A549 (cell line): ENCODE results near the gene PADI4. TPM values are rescaled to one million over a fixed set of nuclear protein-coding genes. Genes with fewer than 3 reads are reported as not detected.

ENCODE experiments used
- ATAC-seq, 2 experiments: fragments of 200-7000 bp in 1 of 2; fragments of >200 bp in 1 of 2; cut with Nextera tagmentation in 1 of 2; cut with Tn5 transposase in 1 of 2; 3 replicates each; pipeline versions ENCODE4 v1.8.0 to v1.9.1; 2018 to 2020; ENCODE audit warnings: mild to moderate bottlenecking in 1 of 2, moderate library complexity in 1 of 2
- CTCF ChIA-PET: fragments of 300-600 bp; sonication (Branson Sonifier 250); formaldehyde crosslinking; extraction: SDS; loops from one replicate; lab custom pipeline; 2021; ENCODE audit warnings: antibody characterized with exemption, inconsistent platforms; lab: Yijun Ruan, JAX
- POLR2A ChIA-PET: fragments of 350-600 bp; formaldehyde crosslinking; extraction: SDS; loops from one replicate; lab custom pipeline; 2021; ENCODE audit warnings: antibody characterized with exemption, inconsistent platforms; lab: Yijun Ruan, JAX
- DNase-seq, 2 experiments: peaks; one replicate each; pipeline versions ENCODE4 v3.0.0 to v3.0.0-alpha.2; 2011 to 2016; ENCODE audit warnings: low read depth in 1 of 2, low spot score in 1 of 2
- FAIRE-seq: peaks from 2 replicates; lab custom pipeline; 2011; peaks lifted over from hg19 to GRCh38; lab: Jason Lieb, UNC
- H3K27ac ChIP-seq, 2 experiments: fragments of >200 bp; sonication (Bioruptor Twin); formaldehyde crosslinking; 3 replicates each; pipeline ENCODE4 v1.5.1; 2016 to 2017
- H3K4me1 ChIP-seq: fragments of >200 bp; sonication (Bioruptor Twin); formaldehyde crosslinking; 3 replicates; pipeline ENCODE4 v1.6.1; 2016
- H3K4me2 ChIP-seq: fragments of >200 bp; sonication (Bioruptor Twin); formaldehyde crosslinking; 3 replicates; pipeline ENCODE4 v1.6.1; 2016
- H3K4me3 ChIP-seq: fragments of >200 bp; sonication (Bioruptor Twin); formaldehyde crosslinking; 3 replicates; pipeline ENCODE4 v1.5.1; 2016
- H3K9me3 ChIP-seq: fragments of >200 bp; sonication (Bioruptor Twin); formaldehyde crosslinking; 3 replicates; pipeline ENCODE4 v1.6.1; 2016
- CBX8 ChIP-seq: fragments of 200-600 bp; sonication (generic); IDR thresholded peaks from 2 replicates; pipeline ENCODE4 v1.6.1; 2016
- CEBPB ChIP-seq, 2 experiments: fragments of >200 bp in 1 of 2; sonication (Bioruptor Twin) in 1 of 2; formaldehyde crosslinking in 1 of 2; IDR thresholded peaks; 2 replicates each; pipeline ENCODE4 v1.6.1; 2012 to 2016
- CHD4 ChIP-seq: fragments of 200-600 bp; sonication (generic); IDR thresholded peaks from 2 replicates; pipeline ENCODE4 v1.6.1; 2016; ENCODE audit warnings: antibody characterized with exemption, mild to moderate bottlenecking, borderline replicate concordance
- EHF ChIP-seq: fragments of 250-450 bp; sonication (Bioruptor Pico); IDR thresholded peaks from 2 replicates; pipeline ENCODE4 v1.5.0; 2020; ENCODE audit warnings: mild to moderate bottlenecking
- EHMT2 ChIP-seq: fragments of 200-600 bp; sonication (generic); IDR thresholded peaks from 2 replicates; pipeline ENCODE4 v1.6.1; 2016; ENCODE audit warnings: antibody characterized with exemption, low read depth, mild to moderate bottlenecking, moderate library complexity
- ELK1 ChIP-seq: fragments of 150-350 bp; IDR thresholded peaks from 2 replicates; pipeline ENCODE4 v1.6.1; 2014; ENCODE audit warnings: low read depth, mild to moderate bottlenecking, low read length
- FOSB ChIP-seq: fragments of 250-450 bp; sonication (Bioruptor Pico); IDR thresholded peaks from 2 replicates; pipeline ENCODE4 v1.5.0; 2020; ENCODE audit warnings: mild to moderate bottlenecking, moderate library complexity
- FOSL2 ChIP-seq, 2 experiments: fragments of 450-650 bp in 1 of 2; fragments of >200 bp in 1 of 2; sonication (Bioruptor Twin) in 1 of 2; formaldehyde crosslinking; IDR thresholded peaks; 2 replicates each; pipeline versions ENCODE4 v1.5.0 to v1.6.1; 2016 to 2020; ENCODE audit warnings: mild to moderate bottlenecking in 1 of 2, moderate library complexity in 1 of 2
- HMGXB4 ChIP-seq: fragments of 250-450 bp; sonication (Bioruptor Pico); IDR thresholded peaks from 2 replicates; pipeline ENCODE4 v1.5.0; 2021; ENCODE audit warnings: mild to moderate bottlenecking, moderate library complexity, borderline replicate concordance
- HOXB5 ChIP-seq: fragments of 250-450 bp; sonication (Bioruptor Pico); IDR thresholded peaks from 2 replicates; pipeline ENCODE4 v1.5.0; 2020; ENCODE audit warnings: mild to moderate bottlenecking, moderate library complexity
- KDM5A ChIP-seq: fragments of 200-600 bp; sonication (generic); IDR thresholded peaks from 2 replicates; pipeline ENCODE4 v1.6.1; 2016; ENCODE audit warnings: antibody characterized with exemption, mild to moderate bottlenecking
- MAFK ChIP-seq: fragments of 450-650 bp; IDR thresholded peaks from 2 replicates; pipeline ENCODE4 v1.6.1; 2014; ENCODE audit not compliant: partially characterized antibody
- NFE2L2 ChIP-seq: fragments of 150-350 bp; conservative IDR thresholded peaks from 2 replicates; pipeline ENCODE4 v1.6.1; 2014; ENCODE audit warnings: low read length
- WGBS: methylation state at CpG from one replicate; pipeline ENCODE4 v1.1.6; 2017; ENCODE audit errors: missing lambda C conversion rate; 5-methylcytosine and 5-hydroxymethylcytosine counted together
- polyA plus RNA-seq, 4 experiments: library from polyadenylated mRNA; depleted of rRNA in 3 of 4; stranded (reverse); fragments of >200 nt; fragmentation: RNase III in 1 of 4; extraction: RNeasy Plus Mini Kit Qiagen cat#74134 plus additional on column Dnase treatment in 1 of 4; gene quantifications; 2 replicates in 3 of 4; 3 replicates in 1 of 4; pipeline ENCODE4 v1.2.3, GENCODE V29; 2011 to 2017
- TF ChIP-seq, protein P1 (sequence below): fragments of 250-450 bp; sonication (Bioruptor Pico); IDR thresholded peaks from 2 replicates; pipeline ENCODE4 v1.5.0; 2020; ENCODE audit warnings: low read depth, mild to moderate bottlenecking, moderate library complexity
- TF ChIP-seq, protein P2 (sequence below): IDR thresholded peaks from 2 replicates; pipeline ENCODE4 v1.6.1; 2012
- TF ChIP-seq, protein P3 (sequence below): fragments of 200-600 bp; sonication (generic); IDR thresholded peaks from 2 replicates; pipeline ENCODE4 v1.6.1; 2016; ENCODE audit warnings: antibody characterized with exemption, mild to moderate bottlenecking, moderate library complexity

The PADI4 gene
- polyA plus RNA-seq, 2 of the 4 experiments (the other 2 are of a cell fraction) = not detected

- peak overlapping the region; percentile 36; the same call in 2 of the 3 replicates for H3K4me2 ChIP-seq
- no peak overlapping the region for H3K4me3 ChIP-seq
- no peaks in the 10 kb centered on the region for H3K9me3 ChIP-seq
- no peak for TF ChIP-seq HMGXB4 (CRISPR knock-in tag)
- TF ChIP-seq CEBPB (IDR thresholded peaks at IDR 0.05) = no peak
- no peak for TF ChIP-seq ELK1
- TF ChIP-seq, protein P1, sequence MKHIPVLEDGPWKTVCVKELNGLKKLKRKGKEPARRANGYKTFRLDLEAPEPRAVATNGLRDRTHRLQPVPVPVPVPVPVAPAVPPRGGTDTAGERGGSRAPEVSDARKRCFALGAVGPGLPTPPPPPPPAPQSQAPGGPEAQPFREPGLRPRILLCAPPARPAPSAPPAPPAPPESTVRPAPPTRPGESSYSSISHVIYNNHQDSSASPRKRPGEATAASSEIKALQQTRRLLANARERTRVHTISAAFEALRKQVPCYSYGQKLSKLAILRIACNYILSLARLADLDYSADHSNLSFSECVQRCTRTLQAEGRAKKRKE (CRISPR knock-in tag) = no peak
- no peak for TF ChIP-seq EHMT2
- TF ChIP-seq, protein P2, sequence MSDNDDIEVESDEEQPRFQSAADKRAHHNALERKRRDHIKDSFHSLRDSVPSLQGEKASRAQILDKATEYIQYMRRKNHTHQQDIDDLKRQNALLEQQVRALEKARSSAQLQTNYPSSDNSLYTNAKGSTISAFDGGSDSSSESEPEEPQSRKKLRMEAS = 0 out of 2 replicates have a peak, but pooled peaks have one; percentile 22
- TF ChIP-seq HOXB5 = no peak
- TF ChIP-seq EHF (CRISPR knock-in tag) = no peak
- TF ChIP-seq NFE2L2 = peak; percentile 74
- TF ChIP-seq KDM5A = no peak
- TF ChIP-seq, protein P3, sequence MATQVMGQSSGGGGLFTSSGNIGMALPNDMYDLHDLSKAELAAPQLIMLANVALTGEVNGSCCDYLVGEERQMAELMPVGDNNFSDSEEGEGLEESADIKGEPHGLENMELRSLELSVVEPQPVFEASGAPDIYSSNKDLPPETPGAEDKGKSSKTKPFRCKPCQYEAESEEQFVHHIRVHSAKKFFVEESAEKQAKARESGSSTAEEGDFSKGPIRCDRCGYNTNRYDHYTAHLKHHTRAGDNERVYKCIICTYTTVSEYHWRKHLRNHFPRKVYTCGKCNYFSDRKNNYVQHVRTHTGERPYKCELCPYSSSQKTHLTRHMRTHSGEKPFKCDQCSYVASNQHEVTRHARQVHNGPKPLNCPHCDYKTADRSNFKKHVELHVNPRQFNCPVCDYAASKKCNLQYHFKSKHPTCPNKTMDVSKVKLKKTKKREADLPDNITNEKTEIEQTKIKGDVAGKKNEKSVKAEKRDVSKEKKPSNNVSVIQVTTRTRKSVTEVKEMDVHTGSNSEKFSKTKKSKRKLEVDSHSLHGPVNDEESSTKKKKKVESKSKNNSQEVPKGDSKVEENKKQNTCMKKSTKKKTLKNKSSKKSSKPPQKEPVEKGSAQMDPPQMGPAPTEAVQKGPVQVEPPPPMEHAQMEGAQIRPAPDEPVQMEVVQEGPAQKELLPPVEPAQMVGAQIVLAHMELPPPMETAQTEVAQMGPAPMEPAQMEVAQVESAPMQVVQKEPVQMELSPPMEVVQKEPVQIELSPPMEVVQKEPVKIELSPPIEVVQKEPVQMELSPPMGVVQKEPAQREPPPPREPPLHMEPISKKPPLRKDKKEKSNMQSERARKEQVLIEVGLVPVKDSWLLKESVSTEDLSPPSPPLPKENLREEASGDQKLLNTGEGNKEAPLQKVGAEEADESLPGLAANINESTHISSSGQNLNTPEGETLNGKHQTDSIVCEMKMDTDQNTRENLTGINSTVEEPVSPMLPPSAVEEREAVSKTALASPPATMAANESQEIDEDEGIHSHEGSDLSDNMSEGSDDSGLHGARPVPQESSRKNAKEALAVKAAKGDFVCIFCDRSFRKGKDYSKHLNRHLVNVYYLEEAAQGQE = no peak
- TF ChIP-seq FOSL2 (IDR thresholded peaks at IDR 0.05) = no peak
- peak; percentile 2; the same call in 1 of the 2 replicates for TF ChIP-seq FOSL2 (CRISPR knock-in tag; IDR thresholded peaks at IDR 0.05)
- TF ChIP-seq CHD4 = no peak
- TF ChIP-seq FOSB (CRISPR knock-in tag) = no peak
- peak; percentile 94 for TF ChIP-seq MAFK
- no peak for TF ChIP-seq CBX8
- TF ChIP-seq, all 56 proteins: peak for 4
- CTCF ChIA-PET = interaction anchor here (1.0 kb wide), 1 partner anchor 11 kb away, joined by 4 read pairs; no protein-coding TSS in a partner anchor
- POLR2A ChIA-PET = no interaction called here
- peak; percentile 32 to 47 for DNase-seq
- ATAC-seq = peak in 1 of 2 experiments; percentile 46; a peak in 2 of 6 replicates
- Histone ChIP-seq H3K4me1 (peaks cover 11% of the 10 kb centered on the region), H3K27ac (peak overlapping the region; percentile 61 to 71)
- no peak for FAIRE-seq
- 90% methylated on average over 16 of the region's 19 CpGs for whole genome bisulfite sequencing
Measured at GRCh38 chr1:17347769-17348592, 40.0 kb downstream of the PADI4 start.
